ENCODE results near the gene ATRN.

DNA sequence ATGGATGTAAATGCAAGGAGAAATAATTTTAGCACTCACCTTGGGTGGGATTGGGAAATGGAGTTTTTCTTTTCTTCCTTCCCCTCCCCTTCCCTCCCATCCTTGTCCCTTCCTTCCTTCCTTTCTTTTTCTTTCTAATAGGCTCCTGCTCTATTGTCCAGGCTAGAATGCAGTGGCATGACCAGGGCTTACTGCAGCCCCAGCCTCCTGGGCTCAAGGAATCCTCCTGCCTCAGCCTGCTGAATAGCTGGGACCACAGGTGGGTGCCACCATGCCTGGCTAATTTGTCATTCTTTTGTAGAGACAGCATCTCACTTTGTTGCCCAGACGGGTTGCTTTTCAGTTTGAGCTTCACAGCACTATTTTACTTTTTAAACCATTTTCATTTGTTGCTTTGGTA is 21.5 kb upstream of the ATRN start:
- TF ChIP-seq, protein P1, sequence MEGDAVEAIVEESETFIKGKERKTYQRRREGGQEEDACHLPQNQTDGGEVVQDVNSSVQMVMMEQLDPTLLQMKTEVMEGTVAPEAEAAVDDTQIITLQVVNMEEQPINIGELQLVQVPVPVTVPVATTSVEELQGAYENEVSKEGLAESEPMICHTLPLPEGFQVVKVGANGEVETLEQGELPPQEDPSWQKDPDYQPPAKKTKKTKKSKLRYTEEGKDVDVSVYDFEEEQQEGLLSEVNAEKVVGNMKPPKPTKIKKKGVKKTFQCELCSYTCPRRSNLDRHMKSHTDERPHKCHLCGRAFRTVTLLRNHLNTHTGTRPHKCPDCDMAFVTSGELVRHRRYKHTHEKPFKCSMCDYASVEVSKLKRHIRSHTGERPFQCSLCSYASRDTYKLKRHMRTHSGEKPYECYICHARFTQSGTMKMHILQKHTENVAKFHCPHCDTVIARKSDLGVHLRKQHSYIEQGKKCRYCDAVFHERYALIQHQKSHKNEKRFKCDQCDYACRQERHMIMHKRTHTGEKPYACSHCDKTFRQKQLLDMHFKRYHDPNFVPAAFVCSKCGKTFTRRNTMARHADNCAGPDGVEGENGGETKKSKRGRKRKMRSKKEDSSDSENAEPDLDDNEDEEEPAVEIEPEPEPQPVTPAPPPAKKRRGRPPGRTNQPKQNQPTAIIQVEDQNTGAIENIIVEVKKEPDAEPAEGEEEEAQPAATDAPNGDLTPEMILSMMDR (IDR thresholded peaks at IDR 0.05; ENCODE audit: low read length): no peak
- no peak for TF ChIP-seq EZH2 (IDR thresholded peaks at IDR 0.05; ENCODE audit: borderline replicate concordance, low read length)

Data from OCI-LY1 (cell line).